ENCODE results near the gene DUS4L.

Gene DUS4L

DNA sequence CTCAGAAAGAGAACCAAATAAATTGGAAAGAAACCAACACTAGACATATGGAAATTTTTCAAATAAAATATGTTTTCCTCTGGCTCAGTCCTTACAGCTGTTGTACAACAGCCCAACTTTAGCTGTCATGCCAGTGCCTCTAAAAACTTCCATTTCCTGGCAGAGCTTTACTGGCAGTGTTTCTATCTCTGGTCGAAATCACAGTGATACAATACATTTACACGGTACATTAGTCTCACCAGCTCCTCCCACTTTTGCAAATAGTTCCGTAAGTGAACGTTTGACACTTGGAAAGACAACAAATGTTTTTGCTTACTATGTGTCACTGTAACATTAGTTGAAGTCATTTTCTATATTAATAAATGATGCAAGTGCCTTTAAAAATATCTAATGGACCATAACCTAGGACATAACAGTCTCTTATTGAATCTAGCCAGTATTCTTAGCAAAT, 46.1 kb downstream of the DUS4L start:
- TF ChIP-seq, protein P1, sequence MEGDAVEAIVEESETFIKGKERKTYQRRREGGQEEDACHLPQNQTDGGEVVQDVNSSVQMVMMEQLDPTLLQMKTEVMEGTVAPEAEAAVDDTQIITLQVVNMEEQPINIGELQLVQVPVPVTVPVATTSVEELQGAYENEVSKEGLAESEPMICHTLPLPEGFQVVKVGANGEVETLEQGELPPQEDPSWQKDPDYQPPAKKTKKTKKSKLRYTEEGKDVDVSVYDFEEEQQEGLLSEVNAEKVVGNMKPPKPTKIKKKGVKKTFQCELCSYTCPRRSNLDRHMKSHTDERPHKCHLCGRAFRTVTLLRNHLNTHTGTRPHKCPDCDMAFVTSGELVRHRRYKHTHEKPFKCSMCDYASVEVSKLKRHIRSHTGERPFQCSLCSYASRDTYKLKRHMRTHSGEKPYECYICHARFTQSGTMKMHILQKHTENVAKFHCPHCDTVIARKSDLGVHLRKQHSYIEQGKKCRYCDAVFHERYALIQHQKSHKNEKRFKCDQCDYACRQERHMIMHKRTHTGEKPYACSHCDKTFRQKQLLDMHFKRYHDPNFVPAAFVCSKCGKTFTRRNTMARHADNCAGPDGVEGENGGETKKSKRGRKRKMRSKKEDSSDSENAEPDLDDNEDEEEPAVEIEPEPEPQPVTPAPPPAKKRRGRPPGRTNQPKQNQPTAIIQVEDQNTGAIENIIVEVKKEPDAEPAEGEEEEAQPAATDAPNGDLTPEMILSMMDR (IDR thresholded peaks at IDR 0.05): no peak

DNA sequence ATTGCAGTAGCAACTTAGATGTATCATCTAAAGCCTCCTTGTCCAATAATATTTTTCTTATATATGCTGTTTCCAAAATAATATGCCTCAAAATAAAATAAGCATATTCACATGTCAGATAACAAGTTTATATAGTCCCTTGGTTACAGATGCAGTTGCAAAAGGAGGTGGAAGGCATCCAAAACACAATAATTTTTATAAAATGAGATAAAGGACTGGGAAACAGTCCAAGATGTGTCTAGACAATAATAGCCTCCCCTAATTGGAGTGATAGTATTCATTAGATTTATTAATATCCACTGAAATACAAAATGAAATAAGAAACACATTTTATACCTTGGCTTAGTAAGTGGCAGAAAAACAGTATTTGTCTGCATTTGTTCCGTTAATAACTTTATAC, 46.6 kb downstream of the DUS4L start:
- TF ChIP-seq, protein P1 (IDR thresholded peaks at IDR 0.05): no peak

DNA sequence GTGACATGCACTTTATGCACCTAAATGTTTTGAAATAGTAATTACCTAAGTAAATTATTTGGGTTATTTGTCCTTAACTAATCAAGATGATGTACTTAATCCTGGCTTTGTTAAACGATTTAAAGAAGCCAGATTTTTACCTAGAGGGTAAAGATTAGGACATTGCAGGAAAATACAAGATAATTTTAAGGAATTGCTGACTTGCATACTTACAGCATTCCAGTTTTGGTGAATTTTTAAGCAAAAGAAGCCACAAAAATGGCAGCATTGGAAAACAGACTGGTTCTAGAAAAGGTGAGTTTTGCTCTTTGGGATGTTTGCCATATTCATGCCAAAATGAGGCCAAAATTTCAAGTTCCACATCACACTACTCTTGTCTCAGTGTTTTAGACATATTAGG, 49.7 kb downstream of the DUS4L start:
- TF ChIP-seq, protein P1 (IDR thresholded peaks at IDR 0.05): no peak

DNA sequence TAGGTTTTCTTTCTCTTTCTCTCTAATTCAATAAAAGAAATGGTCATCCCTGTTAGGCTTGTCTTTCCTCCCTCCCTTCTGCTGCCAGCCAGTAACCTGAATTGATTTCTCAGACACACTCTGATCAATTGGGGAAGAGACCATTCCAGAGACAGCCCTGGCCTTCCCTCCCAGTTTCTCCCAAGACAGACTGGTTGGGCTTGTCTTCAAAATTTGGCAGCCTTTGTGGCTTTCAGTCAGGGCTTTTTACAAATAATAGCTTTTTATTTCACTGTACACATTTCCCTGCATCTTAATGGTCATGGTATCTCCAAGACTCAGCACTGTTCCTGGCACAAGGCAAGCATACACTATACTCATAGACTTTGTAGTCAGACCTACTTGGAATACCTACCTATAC, 50.2 kb downstream of the DUS4L start:
- TF ChIP-seq, protein P1 (IDR thresholded peaks at IDR 0.05): no peak

DNA sequence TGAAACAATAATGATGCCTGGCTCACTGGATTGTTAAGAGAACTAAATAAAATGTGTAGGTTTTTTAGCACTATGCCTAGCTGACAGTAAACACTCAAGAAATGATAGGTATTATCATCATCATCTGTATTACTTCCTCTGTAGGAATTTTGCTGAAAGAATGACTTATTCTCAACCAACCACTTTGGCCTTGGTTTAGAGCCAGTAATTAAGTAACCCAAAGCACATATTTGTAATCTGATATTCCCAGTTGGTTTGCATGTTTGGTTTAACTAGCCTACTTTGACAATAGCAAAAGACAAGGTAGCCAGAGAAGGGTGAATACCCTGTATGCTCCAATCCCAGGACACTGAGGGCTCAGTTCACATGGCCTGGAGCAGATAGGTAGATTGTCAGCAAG, 50.7 kb downstream of the DUS4L start:
- TF ChIP-seq, protein P1 (IDR thresholded peaks at IDR 0.05): no peak

DNA sequence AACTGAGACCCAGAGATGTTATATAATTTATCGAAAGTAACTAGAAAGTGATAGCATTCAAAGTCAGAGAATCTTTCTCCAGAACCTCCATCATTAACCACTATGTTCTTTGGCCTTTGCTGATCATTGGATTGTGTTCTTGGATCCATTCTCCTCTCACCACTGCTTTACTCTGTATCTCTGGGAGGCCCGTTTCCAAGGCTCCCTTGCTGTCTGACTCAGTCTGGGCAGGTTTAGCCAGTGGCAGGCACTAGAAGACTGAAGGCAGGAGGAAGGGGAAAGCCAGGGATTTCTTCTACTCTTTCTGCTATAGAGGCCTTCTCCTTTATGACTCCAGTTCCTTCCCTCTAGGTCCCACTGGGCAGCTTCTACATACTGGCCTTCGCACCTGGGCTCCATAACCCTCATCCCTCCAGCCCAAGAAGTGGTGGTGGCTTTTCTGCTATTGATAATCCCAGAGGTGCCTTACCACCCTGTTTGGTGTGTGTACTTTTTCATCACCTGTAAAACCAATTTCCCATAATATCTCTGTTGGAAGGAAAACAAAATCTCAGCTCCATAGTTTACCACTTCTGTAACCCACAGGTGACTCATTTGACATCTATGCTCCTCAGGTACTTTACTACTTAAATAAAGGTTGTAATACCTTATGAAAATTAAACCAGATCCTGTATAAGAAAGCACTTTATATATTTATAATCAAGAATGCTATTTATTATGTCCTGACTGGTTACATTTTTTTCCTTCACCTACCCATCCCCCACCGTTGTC, 52.3 kb downstream of the DUS4L start:
- TF ChIP-seq, protein P1 (IDR thresholded peaks at IDR 0.05): no peak

DNA sequence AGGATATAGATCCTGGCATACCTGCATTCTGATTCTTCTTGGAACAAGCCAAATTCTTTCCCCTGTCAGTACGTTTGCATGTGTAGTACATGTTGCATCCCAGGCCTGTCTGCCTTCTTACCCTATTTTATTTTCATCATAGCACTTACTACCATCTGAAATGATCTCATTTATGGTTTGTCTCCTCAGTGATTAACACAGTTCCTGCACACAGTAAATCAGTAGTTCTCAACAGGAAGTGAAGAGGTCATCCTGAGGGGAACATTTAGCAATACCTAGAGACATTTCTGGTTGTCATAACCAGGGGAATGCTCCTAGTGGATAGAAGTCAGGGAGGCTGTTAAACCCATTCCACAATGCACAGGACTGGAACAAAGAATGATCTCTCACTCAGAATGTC, 58.7 kb downstream of the DUS4L start:
- TF ChIP-seq, protein P1 (IDR thresholded peaks at IDR 0.05): no peak
